Caco-2 (cell line): ENCODE data around the gene NBAS. TPM values are rescaled to one million over a fixed set of nuclear protein-coding genes. Genes with fewer than 3 reads are reported as not detected.

ENCODE experiments used
- BruUV-seq: library from RNA; stranded (reverse); fragments of 400-500 nt; replicated peaks from 2 replicates; lab custom pipeline; 2021; lab: Mats Ljungman, UMichigan
- CTCF ChIA-PET: fragments of 300-600 bp; sonication (Branson Sonifier 250); formaldehyde crosslinking; loops from one replicate; lab custom pipeline; 2022; ENCODE audit warnings: antibody characterized with exemption; lab: Charles Lee
- POLR2A ChIA-PET: fragments of 300-600 bp; sonication (Branson Sonifier 250); formaldehyde crosslinking; loops from one replicate; lab custom pipeline; 2022; ENCODE audit warnings: antibody characterized with exemption; lab: Charles Lee
- DNase-seq, 2 experiments: peaks; one replicate each; pipeline versions ENCODE4 v3.0.0 to v3.0.0-alpha.2; 2020 to 2022
- H3K27me3 ChIP-seq: replicated peaks from 2 replicates; pipeline ENCODE4 v1.6.0; 2011; ENCODE audit warnings: low read length; ENCODE audit not compliant: control insufficient read depth, insufficient read depth
- H3K36me3 ChIP-seq: 2 replicates; pipeline ENCODE4 v1.5.1; 2011; ENCODE audit warnings: low read length; ENCODE audit not compliant: control insufficient read depth, insufficient read depth
- H3K4me1 ChIP-seq: fragments of 250-450 bp; sonication (Bioruptor Pico); 2 replicates; pipeline ENCODE4 v1.5.1; 2020; ENCODE audit warnings: mild to moderate bottlenecking
- H3K4me3 ChIP-seq: 2 replicates; pipeline ENCODE4 v1.5.1; 2011; ENCODE audit warnings: low read depth, mild to moderate bottlenecking, control low read depth, low read length
- H3K9me3 ChIP-seq: fragments of 250-450 bp; sonication (Bioruptor Pico); 2 replicates; pipeline ENCODE4 v1.5.1; 2020; ENCODE audit warnings: mild to moderate bottlenecking, moderate library complexity
- H3K27ac Mint-ChIP-seq: one replicate; pipeline ENCODE4 v1.8.0; 2022; ENCODE audit warnings: mixed read lengths; ENCODE audit not compliant: unreplicated experiment
- H3K27me3 Mint-ChIP-seq: one replicate; pipeline ENCODE4 v1.8.0; 2022; ENCODE audit warnings: mixed read lengths; ENCODE audit not compliant: insufficient read depth, unreplicated experiment
- H3K36me3 Mint-ChIP-seq: one replicate; pipeline ENCODE4 v1.8.0; 2022; ENCODE audit warnings: mild to moderate bottlenecking, mixed read lengths; ENCODE audit not compliant: insufficient read depth, unreplicated experiment
- H3K4me1 Mint-ChIP-seq: one replicate; pipeline ENCODE4 v1.8.0; 2022; ENCODE audit warnings: low read depth, mixed read lengths; ENCODE audit not compliant: unreplicated experiment
- H3K4me3 Mint-ChIP-seq: one replicate; pipeline ENCODE4 v1.8.0; 2022; ENCODE audit warnings: mild to moderate bottlenecking, moderate library complexity, mixed read lengths; ENCODE audit not compliant: unreplicated experiment
- H3K9me3 Mint-ChIP-seq: one replicate; pipeline ENCODE4 v1.8.0; 2022; ENCODE audit warnings: mixed read lengths; ENCODE audit not compliant: unreplicated experiment
- CTCF ChIP-seq, 2 experiments: fragments of 200-600 bp in 1 of 2; IDR thresholded peaks; 1 replicate in 1 of 2; 2 replicates in 1 of 2; pipeline versions ENCODE4 v1.5.1 to v1.8.0; 2011 to 2022; ENCODE audit warnings: antibody characterized with exemption in 1 of 2, control low read depth in 1 of 2, inconsistent platforms in 1 of 2, low read depth in 1 of 2, low read length in 1 of 2, mild to moderate bottlenecking in 1 of 2, moderate library complexity in 1 of 2; ENCODE audit not compliant: insufficient read depth in 1 of 2, severe bottlenecking in 1 of 2, unreplicated experiment in 1 of 2
- intact Hi-C: fragments of 100-400 bp; cut with micrococcal nuclease; formaldehyde crosslinking; loops from one replicate; pipeline ENCODE4 v1.10.0; 2022; ENCODE audit not compliant: unreplicated experiment
- total RNA-seq: library from RNA; stranded (reverse); gene quantifications from 2 replicates; pipeline ENCODE4 v1.2.3, GENCODE V29; 2022

The NBAS gene
- total RNA-seq, 1 experiment from 2014 or later = 31.1 TPM

- Mint-ChIP-seq H3K9me3 (no peaks in the 10 kb centered on the region), H3K36me3 (no peaks in the 10 kb centered on the region), H3K4me3 (no peak overlapping the region), H3K27ac (peak overlapping the region; percentile 33), H3K27me3 (no peaks in the 10 kb centered on the region), H3K4me1 (peaks cover 18% of the 10 kb centered on the region)
- peaks cover 6% of the 10 kb centered on the region; the same call in 1 of the 2 replicates for H3K4me1 ChIP-seq
- H3K9me3 ChIP-seq = no peaks in the 10 kb centered on the region
- CTCF ChIA-PET = no interaction called here
- BruUV-seq = no TSS peak
- POLR2A ChIA-PET = no interaction called here
- intact Hi-C loops = no loop called here
- no peaks in the 10 kb centered on the region; the same call in 1 of the 2 replicates for H3K36me3 ChIP-seq
- DNase-seq = no peak
- H3K27me3 ChIP-seq = no peaks in the 10 kb centered on the region
- no peak for TF ChIP-seq CTCF (IDR thresholded peaks at IDR 0.05; ENCODE audit: insufficient read depth in 1 of 2, low read depth in 1 of 2, low read length in 1 of 2, severe bottlenecking in 1 of 2, unreplicated experiment in 1 of 2)
- H3K4me3 ChIP-seq = no peak overlapping the region
Measured at GRCh38 chr2:15243762-15244161, 317.4 kb downstream of the NBAS start.

GRCh38 chr2:15242936-15243461 is 318.1 kb downstream of the NBAS start:
- H3K36me3 Mint-ChIP-seq = peaks cover 3% of the 10 kb centered on the region
- no TSS peak for BruUV-seq
- TF ChIP-seq CTCF (IDR thresholded peaks at IDR 0.05; ENCODE audit: insufficient read depth in 1 of 2, low read depth in 1 of 2, low read length in 1 of 2, severe bottlenecking in 1 of 2, unreplicated experiment in 1 of 2) = no peak
- intact Hi-C loops = no loop called here
- H3K4me3 Mint-ChIP-seq = no peak overlapping the region
- H3K4me1 Mint-ChIP-seq = peaks cover 18% of the 10 kb centered on the region
- ChIA-PET POLR2A (no interaction called here), CTCF (no interaction called here)
- Histone ChIP-seq H3K4me3 (no peak overlapping the region), H3K9me3 (no peaks in the 10 kb centered on the region), H3K4me1 (peaks cover 6% of the 10 kb centered on the region; the same call in 1 of the 2 replicates), H3K27me3 (no peaks in the 10 kb centered on the region), H3K36me3 (no peaks in the 10 kb centered on the region; the same call in 1 of the 2 replicates)
- no peaks in the 10 kb centered on the region for H3K9me3 Mint-ChIP-seq
- no peaks in the 10 kb centered on the region for H3K27me3 Mint-ChIP-seq
- no peak overlapping the region for H3K27ac Mint-ChIP-seq
- DNase-seq = no peak

GRCh38 chr2:15241929-15242328 is 319.2 kb downstream of the NBAS start:
- H3K27me3 ChIP-seq = no peaks in the 10 kb centered on the region
- Mint-ChIP-seq H3K27me3 (no peaks in the 10 kb centered on the region), H3K4me3 (no peak overlapping the region), H3K9me3 (no peaks in the 10 kb centered on the region), H3K36me3 (peaks cover 5% of the 10 kb centered on the region), H3K4me1 (peaks cover 14% of the 10 kb centered on the region), H3K27ac (no peak overlapping the region)
- POLR2A ChIA-PET = no interaction called here
- H3K36me3 ChIP-seq = no peaks in the 10 kb centered on the region; the same call in 1 of the 2 replicates
- no peak overlapping the region for H3K4me3 ChIP-seq
- intact Hi-C loops = no loop called here
- peaks cover 6% of the 10 kb centered on the region; the same call in 1 of the 2 replicates for H3K4me1 ChIP-seq
- TF ChIP-seq CTCF (IDR thresholded peaks at IDR 0.05; ENCODE audit: insufficient read depth in 1 of 2, low read depth in 1 of 2, low read length in 1 of 2, severe bottlenecking in 1 of 2, unreplicated experiment in 1 of 2) = no peak
- BruUV-seq = no TSS peak
- no peaks in the 10 kb centered on the region for H3K9me3 ChIP-seq
- CTCF ChIA-PET = interaction anchor here (0.6 kb wide), 1 partner anchor 16 kb away, joined by 3 read pairs; no protein-coding TSS in a partner anchor
- DNase-seq = no peak
